TTC549 (cell line): ENCODE results near the gene CACNB3.
"Not testable (repeated sequence)": the region's sequence is repeated elsewhere in the genome, so short reads cannot be mapped to it uniquely, and the experiment has no call there.

Experiments used
- FAIRE-seq: peaks from 2 replicates; lab custom pipeline; 2012; peaks lifted over from hg19 to GRCh38; lab: Jason Lieb, UNC

Gene CACNB3

DNA sequence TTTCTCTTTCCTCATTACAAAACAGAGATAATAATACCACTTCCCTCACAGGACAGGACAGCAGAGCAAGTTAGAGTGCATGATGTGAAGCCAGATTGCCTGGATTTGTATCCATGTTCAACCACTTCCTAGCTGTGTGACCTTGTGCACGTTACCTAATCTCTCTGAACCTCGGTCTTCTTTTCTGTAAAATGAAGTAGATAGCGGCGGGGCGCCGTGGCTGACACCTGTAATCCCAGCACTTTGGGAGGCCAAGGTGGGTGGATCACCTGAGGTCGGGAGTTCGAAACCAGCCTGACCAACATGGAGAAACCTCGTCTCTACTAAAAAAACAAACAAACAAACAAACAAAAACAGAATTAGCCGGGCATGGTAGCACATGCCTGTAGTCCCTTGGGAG is 36.6 kb downstream of the CACNB3 start:
- not testable (repeated sequence) for FAIRE-seq

- FAIRE-seq = no peak
Measured at GRCh38 chr12:48856379-48856778, 38.1 kb downstream of the CACNB3 start.

DNA sequence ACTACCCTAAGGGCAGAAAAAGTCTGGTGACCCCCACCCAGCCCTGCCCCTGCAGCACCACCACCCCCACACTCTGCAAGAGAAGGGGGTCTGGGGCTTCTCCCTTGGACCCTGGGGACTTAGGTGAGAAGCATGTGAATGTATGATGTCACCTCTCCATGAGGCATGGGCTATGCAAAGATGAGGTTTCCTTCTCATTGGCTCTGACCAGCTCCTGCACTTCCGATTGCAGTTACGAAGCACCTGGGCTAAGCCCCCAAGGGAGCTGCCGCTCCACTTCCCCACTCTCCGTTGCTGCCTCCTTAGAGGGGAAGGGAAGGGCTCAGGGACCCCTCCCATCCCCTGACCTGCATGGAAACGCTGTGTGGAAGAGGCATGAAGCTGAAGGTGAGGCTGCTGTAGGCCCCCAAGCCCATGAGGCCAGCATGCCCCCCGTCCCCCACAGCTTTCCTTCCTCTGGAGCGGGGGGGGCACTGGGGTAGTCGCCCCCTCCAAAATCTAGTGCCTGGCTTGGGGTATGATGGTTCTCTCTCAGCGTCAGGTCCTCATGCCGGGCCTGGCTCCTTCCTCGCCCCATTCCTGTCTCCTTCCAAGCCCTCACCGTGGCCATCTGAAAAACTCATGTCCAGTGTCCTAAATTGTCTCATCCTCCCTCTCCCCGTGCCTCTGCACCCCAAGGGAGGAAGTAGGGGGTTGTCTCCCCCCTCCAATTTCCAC is 39.1 kb downstream of the CACNB3 start:
- no peak for FAIRE-seq

DNA sequence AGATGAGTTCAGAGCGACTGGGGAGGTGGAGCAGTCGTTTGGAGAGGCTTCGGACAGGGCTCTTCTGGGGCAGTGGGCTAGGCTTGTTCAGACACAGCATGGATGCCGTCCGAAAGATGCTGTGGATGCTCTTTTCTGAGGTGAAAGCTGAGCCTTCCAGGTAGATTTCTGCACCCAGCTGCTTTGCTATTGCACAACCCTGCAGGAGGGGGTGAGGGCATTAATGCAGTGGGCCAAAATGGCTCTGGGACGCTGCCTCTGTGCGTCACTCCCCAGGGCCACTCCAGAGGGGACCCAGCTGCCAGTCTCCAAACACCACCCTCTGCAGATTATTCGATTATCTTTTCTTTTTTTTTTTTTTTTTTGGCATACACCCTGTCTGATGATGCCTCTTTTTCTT is 39.7 kb downstream of the CACNB3 start:
- FAIRE-seq = no peak

GRCh38 chr12:48859607-48860006 is 41.3 kb downstream of the CACNB3 start:
- FAIRE-seq = no peak

- not testable (repeated sequence) for FAIRE-seq
Measured at GRCh38 chr12:48860236-48860635, 41.9 kb downstream of the CACNB3 start.

GRCh38 chr12:48861111-48861510 is 42.8 kb downstream of the CACNB3 start:
- FAIRE-seq = no peak

GRCh38 chr12:48862760-48863159 is 44.5 kb downstream of the CACNB3 start:
- no peak for FAIRE-seq

DNA sequence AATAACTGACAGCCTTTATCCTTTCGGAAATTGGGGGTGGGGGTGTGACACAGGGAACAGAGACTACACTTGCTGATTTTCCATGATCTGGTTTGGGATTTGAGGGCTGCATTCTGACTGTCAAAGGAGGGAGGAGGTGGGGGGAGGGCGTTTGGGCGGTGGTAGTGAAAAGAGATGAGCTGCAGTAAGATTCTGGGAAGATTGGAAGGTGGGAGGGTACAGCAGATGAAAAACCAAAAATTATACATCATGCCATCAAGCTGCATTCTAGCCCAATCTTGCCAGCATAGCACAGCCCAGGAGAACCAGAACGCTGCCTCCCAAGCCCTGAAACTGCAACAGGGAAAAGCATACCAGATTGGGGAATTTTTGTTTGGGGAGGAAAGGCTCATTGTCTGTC is 45.0 kb downstream of the CACNB3 start:
- no peak for FAIRE-seq

GRCh38 chr12:48865281-48866051 is 47.2 kb downstream of the CACNB3 start, which contains the start of gene RND1:
TSS of gene RND1 (minus strand) at chr12:48865870. CDS start at chr12:48865767, 103 bp downstream.
- no peak for FAIRE-seq

GRCh38 chr12:48866052-48866711 is 47.9 kb downstream of the CACNB3 start:
- FAIRE-seq = no peak

- FAIRE-seq = no peak
Measured at GRCh38 chr12:48868451-48868850, 50.2 kb downstream of the CACNB3 start.

GRCh38 chr12:48869191-48869590 is 50.9 kb downstream of the CACNB3 start:
- no peak for FAIRE-seq

DNA sequence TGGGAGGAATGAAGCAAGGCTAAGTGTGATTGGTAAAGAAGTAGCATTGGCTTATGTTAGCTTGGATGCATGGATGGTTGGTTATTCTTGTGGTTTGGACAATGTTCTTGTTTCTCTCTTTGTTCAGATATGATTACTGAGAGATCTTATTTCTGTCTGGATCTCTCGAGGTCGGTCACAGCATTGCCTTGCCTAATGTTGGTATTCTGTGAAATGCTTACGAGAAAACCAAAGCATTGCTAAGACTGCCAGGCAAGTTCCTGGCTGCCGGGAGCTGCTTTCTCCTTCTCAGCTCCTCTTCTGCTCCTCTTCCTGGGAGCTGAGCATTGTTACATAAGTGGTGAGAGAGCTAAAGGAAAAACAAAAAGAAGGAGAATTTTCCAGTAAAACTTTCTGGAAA is 54.8 kb downstream of the CACNB3 start:
- no peak for FAIRE-seq

DNA sequence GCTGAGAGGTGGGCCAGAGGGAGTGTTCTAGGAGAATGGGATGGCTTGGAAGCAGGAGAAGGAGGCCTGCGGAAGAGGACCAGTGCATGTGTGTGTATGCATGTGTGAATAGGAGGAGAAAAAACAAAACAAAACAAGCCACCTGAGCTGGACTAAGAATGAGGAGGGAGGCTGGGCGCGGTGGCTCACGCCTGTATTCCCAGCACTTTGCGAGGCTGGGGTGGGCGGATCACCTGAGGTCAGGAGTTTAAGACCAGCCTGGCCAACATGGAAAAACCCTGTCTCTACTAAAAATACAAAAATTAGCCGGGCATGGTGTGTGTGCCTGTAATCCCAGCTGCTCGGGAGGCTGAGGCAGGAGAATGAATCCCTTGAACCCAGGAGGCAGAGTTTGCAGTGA is 55.2 kb downstream of the CACNB3 start:
- not testable (repeated sequence) for FAIRE-seq

DNA sequence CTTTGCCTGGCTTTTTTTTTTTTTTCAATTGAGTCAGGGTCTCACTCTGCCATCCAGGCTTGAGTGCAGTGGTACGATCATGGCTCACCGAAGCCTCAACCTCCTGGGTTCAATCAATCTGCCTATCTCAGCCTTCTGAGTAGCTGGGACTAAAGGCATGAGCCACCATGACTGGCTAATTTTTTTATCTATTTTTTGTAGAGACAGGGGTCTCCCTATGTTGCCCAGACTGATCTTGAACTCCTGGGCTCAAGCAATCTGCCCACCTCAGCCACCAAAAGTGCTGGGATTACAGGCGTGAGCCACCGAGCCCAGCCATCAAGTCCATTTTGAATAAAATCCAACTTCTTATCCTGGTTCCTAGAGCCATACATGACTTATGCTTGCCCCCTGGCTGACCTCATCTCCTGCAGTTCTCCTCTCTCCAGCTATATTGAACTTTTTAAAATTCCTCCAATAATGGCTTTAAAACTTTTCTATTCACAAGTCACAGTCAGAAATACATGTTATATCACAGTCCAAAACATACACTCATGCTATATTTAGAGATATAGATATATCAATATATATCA is 57.7 kb downstream of the CACNB3 start:
- no peak for FAIRE-seq
